Endothelial cell of umbilical vein (primary cell): ENCODE results near the gene CBLB. TPM values are rescaled to one million over a fixed set of nuclear protein-coding genes. Genes with fewer than 3 reads are reported as not detected.

Experiments used
- BruUV-seq: library from RNA; stranded (reverse); fragments of 400-500 nt; replicated peaks from 2 replicates; lab custom pipeline; 2021; lab: Mats Ljungman, UMichigan
- CTCF ChIA-PET: fragments of 300-600, 350-600 bp; sonication (Branson Sonifier 250); formaldehyde crosslinking; loops from one replicate; lab custom pipeline; 2021; ENCODE audit warnings: antibody characterized with exemption, inconsistent platforms; lab: Charles Lee
- POLR2A ChIA-PET: fragments of 300-600, 350-600 bp; sonication (Branson Sonifier 250); formaldehyde crosslinking; loops from one replicate; lab custom pipeline; 2021; ENCODE audit warnings: antibody characterized with exemption, inconsistent platforms; lab: Charles Lee
- DNase-seq: peaks from one replicate; pipeline ENCODE4 v3.0.0-alpha.2; 2011; ENCODE audit warnings: low read depth, low spot score
- FAIRE-seq: peaks from 2 replicates; lab custom pipeline; 2011; peaks lifted over from hg19 to GRCh38; lab: Jason Lieb, UNC
- H2AFZ ChIP-seq: 2 replicates; pipeline ENCODE4 v1.6.0; 2012; ENCODE audit warnings: low read depth, low read length, control low read depth, inconsistent platforms
- H3K27ac ChIP-seq: 2 replicates; pipeline ENCODE4 v1.5.1; 2011; ENCODE audit warnings: low read depth, mild to moderate bottlenecking, control low read depth, low read length, moderate library complexity; ENCODE audit not compliant: insufficient read depth
- H3K27me3 ChIP-seq, 2 experiments: 2 replicates each; pipeline versions ENCODE4 v1.6.0 to v1.6.1; 2011; ENCODE audit warnings: low read length in 2 of 2, mixed read lengths in 1 of 2; ENCODE audit not compliant: control insufficient read depth in 2 of 2, insufficient read depth in 2 of 2
- H3K36me3 ChIP-seq, 2 experiments: 2 replicates in 1 of 2; 3 replicates in 1 of 2; pipeline ENCODE4 v1.5.1; 2011; ENCODE audit warnings: low read length in 2 of 2, mild to moderate bottlenecking in 1 of 2, moderate library complexity in 1 of 2; ENCODE audit not compliant: control insufficient read depth in 2 of 2, insufficient read depth in 2 of 2; ENCODE audit errors: extremely low read depth in 1 of 2
- H3K4me1 ChIP-seq: 3 replicates; pipeline ENCODE4 v1.5.1; 2011; ENCODE audit warnings: mild to moderate bottlenecking, low read length; ENCODE audit not compliant: control insufficient read depth, insufficient read depth; ENCODE audit errors: extremely low read depth
- H3K4me2 ChIP-seq: 2 replicates; pipeline ENCODE4 v1.6.1; 2011; ENCODE audit warnings: low read length, control low read depth, mixed read lengths; ENCODE audit not compliant: insufficient read depth
- H3K4me3 ChIP-seq, 3 experiments: fragments of 200-600 bp in 1 of 3; sonication (generic), shearing (Covaris generic) in 1 of 3; replicated peaks in 1 of 3; 2 replicates each; pipeline ENCODE4 v1.5.1; 2011 to 2016; ENCODE audit warnings: control low read depth in 3 of 3, low read length in 3 of 3, mild to moderate bottlenecking in 2 of 3, inconsistent platforms in 1 of 3, low read depth in 1 of 3, moderate library complexity in 1 of 3; ENCODE audit not compliant: insufficient read depth in 1 of 3
- H3K79me2 ChIP-seq: 2 replicates; pipeline ENCODE4 v1.6.0; 2012; ENCODE audit warnings: low read length, inconsistent platforms; ENCODE audit not compliant: control insufficient read depth, insufficient read depth
- H3K9ac ChIP-seq: replicated peaks from 2 replicates; pipeline ENCODE3; 2011; ENCODE audit warnings: low read length, control low read depth; ENCODE audit not compliant: insufficient read depth; ENCODE audit errors: extremely low read depth
- H3K9me1 ChIP-seq: replicated peaks from 3 replicates; pipeline ENCODE4 v1.6.0; 2011; ENCODE audit warnings: mild to moderate bottlenecking, low read length; ENCODE audit not compliant: control insufficient read depth, insufficient read depth; ENCODE audit errors: extremely low read depth
- H3K9me3 ChIP-seq: replicated peaks from 2 replicates; pipeline ENCODE4 v1.5.1; 2012; ENCODE audit warnings: low read length, inconsistent platforms; ENCODE audit not compliant: control insufficient read depth, insufficient read depth
- H4K20me1 ChIP-seq: replicated peaks from 2 replicates; pipeline ENCODE3; 2011; ENCODE audit warnings: mild to moderate bottlenecking, low read length; ENCODE audit not compliant: control insufficient read depth, insufficient read depth; ENCODE audit errors: extremely low read depth
- EZH2 ChIP-seq: IDR thresholded peaks from 2 replicates; pipeline ENCODE4 v1.6.1; 2012; ENCODE audit warnings: borderline replicate concordance, low read depth, mild to moderate bottlenecking, moderate library complexity, low read length, inconsistent platforms; ENCODE audit not compliant: severe bottlenecking
- FOS ChIP-seq: IDR thresholded peaks from 2 replicates; pipeline ENCODE4 v1.6.1; 2011; ENCODE audit warnings: mild to moderate bottlenecking, low read length, moderate library complexity, borderline replicate concordance; ENCODE audit not compliant: insufficient read depth
- GATA2 ChIP-seq: IDR thresholded peaks from 2 replicates; pipeline ENCODE4 v1.7.0; 2011; ENCODE audit warnings: low read depth, mild to moderate bottlenecking, moderate library complexity, mixed read lengths, low read length; ENCODE audit not compliant: insufficient read length, insufficient read depth
- JUN ChIP-seq: IDR thresholded peaks from 2 replicates; pipeline ENCODE4 v1.6.1; 2011; ENCODE audit warnings: borderline replicate concordance, low read depth; ENCODE audit not compliant: insufficient read length, insufficient read depth
- MAX ChIP-seq: IDR thresholded peaks from 2 replicates; pipeline ENCODE4 v1.6.1; 2011; ENCODE audit not compliant: insufficient read depth, insufficient read length
- MYC ChIP-seq: IDR thresholded peaks from one replicate; pipeline ENCODE4 v1.6.1; 2011; ENCODE audit warnings: mild to moderate bottlenecking, low read depth, low read length
- POLR2A ChIP-seq: IDR thresholded peaks from 2 replicates; pipeline ENCODE4 v1.6.1; 2012; ENCODE audit warnings: low read depth, mild to moderate bottlenecking, control low read depth, low read length
- POLR2AphosphoS5 ChIP-seq: IDR thresholded peaks from 2 replicates; pipeline ENCODE4 v1.6.1; 2012; ENCODE audit warnings: low read depth, mild to moderate bottlenecking, control low read depth, low read length, moderate library complexity; ENCODE audit not compliant: insufficient read depth
- dilution Hi-C: fragments of 300-500 bp; cut with MboI; formaldehyde crosslinking; loops from one replicate; pipeline ENCODE4 v1.15.0; 2019; ENCODE audit warnings: low sequenced_read_pairs; ENCODE audit not compliant: extremely low pct_ligation_motif_present
- intact Hi-C: fragments of 100-400 bp; cut with micrococcal nuclease; formaldehyde crosslinking; loops from one replicate; pipeline ENCODE4 v1.10.0; 2022
- polyA plus RNA-seq, 4 experiments: library from polyadenylated mRNA; depleted of rRNA in 3 of 4; stranded (reverse) in 3 of 4; unstranded in 1 of 4; fragments of >200 nt; gene quantifications; 2 replicates each; pipeline versions ENCODE4 v1.2.1 to v1.2.3, GENCODE V29; 2011 to 2012; ENCODE audit warnings: missing spikeins in 1 of 4
- total RNA-seq: library from RNA; stranded (reverse); gene quantifications from 2 replicates; pipeline ENCODE4 v1.2.3, GENCODE V29; 2021
- TF ChIP-seq, protein P1 (sequence below), 2 donors: IDR thresholded peaks; 1 replicate in 1 of 2; 2 replicates in 1 of 2; pipeline ENCODE4 v1.5.1; 2011; ENCODE audit warnings: low read length in 2 of 2, mild to moderate bottlenecking in 2 of 2, moderate library complexity in 2 of 2, control low read depth in 1 of 2, inconsistent platforms in 1 of 2, low read depth in 1 of 2; ENCODE audit not compliant: insufficient read depth in 1 of 2; ENCODE audit errors: extremely low read depth in 1 of 2

The CBLB gene
- total and polyA plus RNA-seq, 2 donors (not counting 3 experiments of a cell fraction or from before 2014, with no cell fraction given), result 17.8 to 39.6 TPM

DNA sequence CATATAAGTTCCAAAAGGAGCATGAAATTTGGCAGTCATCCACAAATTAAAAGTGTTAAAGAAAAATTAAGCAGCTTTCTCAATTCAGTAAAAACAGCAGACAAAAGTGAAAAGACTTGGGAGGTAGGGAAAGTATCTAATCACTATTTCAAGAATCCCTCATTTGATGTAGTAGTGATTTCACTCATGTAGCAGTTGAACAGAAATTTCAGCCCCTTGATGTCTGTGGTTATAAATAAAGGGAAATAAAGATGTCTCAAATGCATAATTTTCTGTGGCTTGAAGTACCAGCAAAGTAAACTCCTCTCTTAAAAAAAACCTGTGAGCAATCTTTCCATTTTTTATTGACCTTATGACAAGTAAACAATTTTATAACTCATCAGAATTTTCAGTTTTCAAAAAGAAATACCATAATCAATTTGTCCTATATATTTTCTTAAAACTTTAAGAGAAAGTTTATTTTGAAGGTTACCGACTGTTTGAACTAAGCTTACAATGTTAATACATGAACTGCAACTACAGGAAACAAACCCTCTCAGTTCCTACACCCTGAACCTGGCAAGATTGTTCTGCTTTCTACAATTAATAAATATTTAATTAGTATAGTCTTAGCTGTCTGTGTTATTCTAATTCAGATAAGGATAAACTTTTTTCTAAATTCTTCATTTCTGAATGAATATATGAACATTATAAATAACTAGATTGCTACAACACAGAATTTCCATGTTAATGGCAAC is 94.2 kb downstream of the CBLB start:
- TF ChIP-seq JUN (no peak), GATA2 (no peak), FOS (no peak), POLR2AphosphoS5 (no peak), MAX (no peak), EZH2 (no peak), POLR2A (no peak), MYC (no peak)
- TF ChIP-seq, protein P1, sequence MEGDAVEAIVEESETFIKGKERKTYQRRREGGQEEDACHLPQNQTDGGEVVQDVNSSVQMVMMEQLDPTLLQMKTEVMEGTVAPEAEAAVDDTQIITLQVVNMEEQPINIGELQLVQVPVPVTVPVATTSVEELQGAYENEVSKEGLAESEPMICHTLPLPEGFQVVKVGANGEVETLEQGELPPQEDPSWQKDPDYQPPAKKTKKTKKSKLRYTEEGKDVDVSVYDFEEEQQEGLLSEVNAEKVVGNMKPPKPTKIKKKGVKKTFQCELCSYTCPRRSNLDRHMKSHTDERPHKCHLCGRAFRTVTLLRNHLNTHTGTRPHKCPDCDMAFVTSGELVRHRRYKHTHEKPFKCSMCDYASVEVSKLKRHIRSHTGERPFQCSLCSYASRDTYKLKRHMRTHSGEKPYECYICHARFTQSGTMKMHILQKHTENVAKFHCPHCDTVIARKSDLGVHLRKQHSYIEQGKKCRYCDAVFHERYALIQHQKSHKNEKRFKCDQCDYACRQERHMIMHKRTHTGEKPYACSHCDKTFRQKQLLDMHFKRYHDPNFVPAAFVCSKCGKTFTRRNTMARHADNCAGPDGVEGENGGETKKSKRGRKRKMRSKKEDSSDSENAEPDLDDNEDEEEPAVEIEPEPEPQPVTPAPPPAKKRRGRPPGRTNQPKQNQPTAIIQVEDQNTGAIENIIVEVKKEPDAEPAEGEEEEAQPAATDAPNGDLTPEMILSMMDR (IDR thresholded peaks at IDR 0.05; ENCODE audit: extremely low read depth in 1 of 2, insufficient read depth in 1 of 2, low read depth in 1 of 2, low read length in 2 of 2), result no peak
- DNase-seq (no peak), FAIRE-seq (no peak)
- dilution Hi-C loops (no loop called here), intact Hi-C loops (no loop called here)
- Histone ChIP-seq H3K79me2 (peaks cover 1% of the 10 kb centered on the region), H3K9ac (no peak overlapping the region), H4K20me1 (peaks cover 2% of the 10 kb centered on the region), H2AFZ (no peak overlapping the region), H3K27me3 (no peaks in the 10 kb centered on the region), H3K4me1 (no peaks in the 10 kb centered on the region), H3K9me3 (no peaks in the 10 kb centered on the region), H3K4me3 (no peak overlapping the region), H3K4me2 (no peak overlapping the region), H3K9me1 (no peaks in the 10 kb centered on the region), H3K27ac (no peak overlapping the region), H3K36me3 (no peaks in the 10 kb centered on the region)
- CTCF ChIA-PET, result no interaction called here
- POLR2A ChIA-PET, result no interaction called here
- no TSS peak for BruUV-seq
